Measurements from ENCODE around the gene ZNF282. TPM values are rescaled to one million over a fixed set of nuclear protein-coding genes. Genes with fewer than 3 reads are reported as not detected.
"Not testable (repeated sequence)": the region's sequence is repeated elsewhere in the genome, so short reads cannot be mapped to it uniquely, and the experiment has no call there.

The ZNF282 gene
- total RNA-seq, 1 donor from 2014 or later, result 53.5 TPM

DNA sequence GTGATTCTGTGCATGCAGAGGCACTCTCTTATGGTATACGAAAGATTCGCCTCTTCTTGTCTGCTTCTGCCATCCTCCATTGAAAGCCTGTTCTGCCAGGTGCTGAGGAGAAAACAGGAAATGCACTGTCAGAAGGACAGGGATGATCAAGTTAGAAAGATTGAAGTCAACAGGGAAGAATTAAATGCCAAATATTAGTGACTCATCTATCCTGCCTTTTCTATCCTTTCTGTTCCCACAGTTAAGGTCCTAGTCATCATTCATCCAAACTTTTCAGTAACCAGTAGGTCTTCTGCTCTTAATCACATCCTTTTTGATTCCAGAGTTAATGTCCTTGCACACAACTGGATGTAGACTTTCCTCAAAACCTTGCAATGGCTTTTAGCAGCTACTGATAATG is 61.8 kb downstream of the ZNF282 start:
- TF ChIP-seq, protein P1, sequence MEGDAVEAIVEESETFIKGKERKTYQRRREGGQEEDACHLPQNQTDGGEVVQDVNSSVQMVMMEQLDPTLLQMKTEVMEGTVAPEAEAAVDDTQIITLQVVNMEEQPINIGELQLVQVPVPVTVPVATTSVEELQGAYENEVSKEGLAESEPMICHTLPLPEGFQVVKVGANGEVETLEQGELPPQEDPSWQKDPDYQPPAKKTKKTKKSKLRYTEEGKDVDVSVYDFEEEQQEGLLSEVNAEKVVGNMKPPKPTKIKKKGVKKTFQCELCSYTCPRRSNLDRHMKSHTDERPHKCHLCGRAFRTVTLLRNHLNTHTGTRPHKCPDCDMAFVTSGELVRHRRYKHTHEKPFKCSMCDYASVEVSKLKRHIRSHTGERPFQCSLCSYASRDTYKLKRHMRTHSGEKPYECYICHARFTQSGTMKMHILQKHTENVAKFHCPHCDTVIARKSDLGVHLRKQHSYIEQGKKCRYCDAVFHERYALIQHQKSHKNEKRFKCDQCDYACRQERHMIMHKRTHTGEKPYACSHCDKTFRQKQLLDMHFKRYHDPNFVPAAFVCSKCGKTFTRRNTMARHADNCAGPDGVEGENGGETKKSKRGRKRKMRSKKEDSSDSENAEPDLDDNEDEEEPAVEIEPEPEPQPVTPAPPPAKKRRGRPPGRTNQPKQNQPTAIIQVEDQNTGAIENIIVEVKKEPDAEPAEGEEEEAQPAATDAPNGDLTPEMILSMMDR (IDR thresholded peaks at IDR 0.05; ENCODE audit: unreplicated experiment), result no peak

DNA sequence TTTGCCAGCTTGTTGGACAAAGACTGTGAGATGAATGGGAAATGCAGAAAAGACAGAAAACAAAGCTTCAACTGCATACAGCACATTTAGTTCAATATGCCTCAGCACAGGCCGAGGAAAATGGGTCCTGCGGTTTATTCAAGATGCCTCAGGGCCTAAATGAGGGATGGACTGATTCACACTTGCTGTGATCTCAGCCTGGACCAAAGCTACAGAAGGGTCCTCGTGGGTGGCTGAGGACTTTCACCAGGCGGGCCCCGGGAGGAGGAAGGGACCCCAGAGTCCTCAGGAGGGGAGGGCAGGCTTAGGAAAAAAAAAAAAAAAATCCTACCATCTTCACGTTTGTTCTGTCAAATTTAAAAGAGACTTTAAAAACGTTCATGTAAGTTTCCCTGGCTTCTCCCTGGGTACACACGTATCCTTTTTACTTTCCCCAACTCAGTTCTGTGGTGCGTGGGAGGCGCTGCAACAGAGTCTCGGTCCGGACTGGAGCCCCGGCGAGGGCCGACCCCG is 66.0 kb downstream of the ZNF282 start:
- DNase-seq (ENCODE audit: low spot score, unreplicated experiment), result no peak
- peaks cover 3% of the 10 kb centered on the region for H3K36me3 Mint-ChIP-seq (ENCODE audit: insufficient read depth)
- no peaks in the 10 kb centered on the region for H3K27me3 Mint-ChIP-seq
- TF ChIP-seq, protein P1 (IDR thresholded peaks at IDR 0.05; ENCODE audit: unreplicated experiment), result no peak
- no peaks in the 10 kb centered on the region for H3K9me3 Mint-ChIP-seq (ENCODE audit: low read depth)
- peak overlapping the region; percentile 84 for H3K27ac Mint-ChIP-seq
- peak overlapping the region; percentile 75 for H3K4me3 Mint-ChIP-seq (ENCODE audit: low read depth)
- H3K4me1 Mint-ChIP-seq (ENCODE audit: low read depth), result no peaks in the 10 kb centered on the region

More for the DNA sequence above, 61.8 kb downstream of the ZNF282 start:
- Mint-ChIP-seq H3K9me3 (ENCODE audit: low read depth) (no peaks in the 10 kb centered on the region), H3K27me3 (no peaks in the 10 kb centered on the region), H3K27ac (no peak overlapping the region), H3K4me3 (ENCODE audit: low read depth) (no peak overlapping the region), H3K36me3 (ENCODE audit: insufficient read depth) (peaks cover 3% of the 10 kb centered on the region), H3K4me1 (ENCODE audit: low read depth) (no peaks in the 10 kb centered on the region)
- no peak for DNase-seq (ENCODE audit: low spot score, unreplicated experiment)

DNA sequence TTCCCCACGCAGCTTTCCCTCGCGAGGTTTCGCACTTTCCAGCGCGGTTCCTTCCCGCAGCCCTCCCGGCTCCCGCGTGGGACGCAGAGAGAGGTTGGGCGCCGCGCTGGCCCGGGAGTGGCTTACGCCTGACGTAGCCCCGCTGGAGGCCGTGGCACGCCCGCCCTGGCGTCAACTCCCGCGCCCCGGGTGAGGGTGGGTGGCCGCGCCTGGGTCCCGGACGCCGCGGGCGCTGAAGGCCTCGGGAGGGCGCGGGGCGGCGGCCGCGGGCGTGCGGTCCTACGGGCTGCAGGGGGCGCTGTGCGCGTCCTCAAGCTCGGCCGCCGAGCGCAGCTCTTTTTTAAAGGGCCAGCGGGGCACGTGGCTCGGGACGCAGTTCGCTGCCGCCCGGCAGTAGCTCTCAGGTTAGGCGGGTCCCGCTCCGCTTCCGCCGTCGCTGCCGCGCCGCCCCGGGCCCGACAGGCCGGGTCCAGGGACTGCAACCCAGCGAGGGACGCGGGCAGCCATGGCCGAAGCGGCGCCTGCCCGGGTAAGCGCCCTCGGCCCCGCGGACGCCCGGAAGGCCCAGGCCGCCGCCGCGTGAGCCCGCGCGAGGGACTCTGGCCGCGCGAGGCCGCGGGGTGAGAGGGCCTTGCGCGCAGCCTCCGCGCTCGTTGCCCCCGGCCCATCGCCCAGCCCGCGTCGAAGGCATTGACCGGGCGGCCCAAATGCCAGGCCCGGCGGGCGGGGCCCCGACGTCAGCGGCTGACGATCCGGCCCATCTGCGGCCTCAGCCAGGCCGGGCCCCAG is 66.7 kb downstream of the ZNF282 start, which contains the start of gene ZNF783:
Gene ZNF783, plus strand, starts transcription at position 368 of the 789 bp plus-strand sequence. Its CDS starts 138 bp downstream, at position 506.
- peak; percentile 67 for DNase-seq (ENCODE audit: low spot score, unreplicated experiment)

DNA sequence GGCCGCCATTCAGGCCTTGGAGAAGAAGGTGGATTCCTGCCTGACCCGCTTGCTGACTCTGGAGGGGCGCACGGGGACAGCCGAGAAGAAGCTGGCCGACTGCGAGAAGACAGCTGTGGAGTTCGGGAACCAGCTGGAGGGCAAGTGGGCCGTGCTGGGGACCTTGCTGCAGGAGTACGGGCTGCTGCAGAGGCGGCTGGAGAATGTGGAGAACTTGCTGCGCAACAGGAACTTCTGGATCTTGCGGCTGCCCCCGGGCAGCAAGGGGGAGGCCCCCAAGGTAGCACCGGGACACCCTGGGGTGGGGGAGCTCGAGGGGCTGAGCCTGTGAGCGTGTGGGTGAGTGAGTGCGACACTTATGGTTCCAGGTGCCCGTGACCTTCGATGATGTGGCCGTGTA is 71.1 kb downstream of the ZNF282 start:
- TF ChIP-seq, protein P1 (IDR thresholded peaks at IDR 0.05; ENCODE audit: unreplicated experiment), result no peak
- no peaks in the 10 kb centered on the region for H3K4me1 Mint-ChIP-seq (ENCODE audit: low read depth)
- H3K36me3 Mint-ChIP-seq (ENCODE audit: insufficient read depth), result peaks cover 18% of the 10 kb centered on the region

More for the DNA sequence above, 66.7 kb downstream of the ZNF282 start, which contains the start of gene ZNF783:
- TF ChIP-seq, protein P1 (IDR thresholded peaks at IDR 0.05; ENCODE audit: unreplicated experiment), result peak; percentile 96
- Mint-ChIP-seq H3K27ac (peak within 1 kb of the TSS; percentile 84), H3K9me3 (ENCODE audit: low read depth) (no peaks in the 10 kb centered on the region), H3K4me3 (ENCODE audit: low read depth) (peak within 1 kb of the TSS; percentile 75), H3K27me3 (no peaks in the 10 kb centered on the region), H3K36me3 (ENCODE audit: insufficient read depth) (peaks cover 6% of the 10 kb centered on the region), H3K4me1 (ENCODE audit: low read depth) (no peaks in the 10 kb centered on the region)

DNA sequence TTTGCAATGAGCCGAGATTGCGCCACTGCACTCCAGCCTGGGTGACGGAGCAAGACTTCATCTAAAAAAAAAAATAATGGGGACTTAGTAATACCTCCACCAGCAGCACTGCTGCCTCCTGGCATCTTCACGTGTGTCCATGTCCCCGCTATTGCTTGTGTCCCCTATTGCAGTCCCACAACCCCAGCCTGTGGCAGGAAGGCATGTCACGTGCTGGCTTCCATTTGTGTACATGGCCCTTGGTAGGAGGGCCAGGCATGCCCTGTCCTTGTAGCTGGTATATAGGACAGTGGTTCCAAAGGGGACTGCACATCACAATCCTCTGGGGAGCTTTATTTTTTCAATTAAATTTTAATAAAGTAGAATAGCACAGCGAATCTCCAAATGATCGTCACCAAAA is 72.4 kb downstream of the ZNF282 start:
- H3K9me3 Mint-ChIP-seq (ENCODE audit: low read depth), result no peaks in the 10 kb centered on the region
- no peak overlapping the region for H3K27ac Mint-ChIP-seq
- TF ChIP-seq, protein P1 (IDR thresholded peaks at IDR 0.05; ENCODE audit: unreplicated experiment), result no peak
- no peaks in the 10 kb centered on the region for H3K4me1 Mint-ChIP-seq (ENCODE audit: low read depth)
- H3K27me3 Mint-ChIP-seq, result no peaks in the 10 kb centered on the region
- H3K4me3 Mint-ChIP-seq (ENCODE audit: low read depth), result no peak overlapping the region
- peaks cover 19% of the 10 kb centered on the region for H3K36me3 Mint-ChIP-seq (ENCODE audit: insufficient read depth)
- DNase-seq (ENCODE audit: low spot score, unreplicated experiment), result no peak

More for the DNA sequence above, 71.1 kb downstream of the ZNF282 start:
- H3K4me3 Mint-ChIP-seq (ENCODE audit: low read depth), result no peak overlapping the region
- no peak overlapping the region for H3K27ac Mint-ChIP-seq
- no peaks in the 10 kb centered on the region for H3K9me3 Mint-ChIP-seq (ENCODE audit: low read depth)
- no peak for DNase-seq (ENCODE audit: low spot score, unreplicated experiment)
- H3K27me3 Mint-ChIP-seq, result no peaks in the 10 kb centered on the region

DNA sequence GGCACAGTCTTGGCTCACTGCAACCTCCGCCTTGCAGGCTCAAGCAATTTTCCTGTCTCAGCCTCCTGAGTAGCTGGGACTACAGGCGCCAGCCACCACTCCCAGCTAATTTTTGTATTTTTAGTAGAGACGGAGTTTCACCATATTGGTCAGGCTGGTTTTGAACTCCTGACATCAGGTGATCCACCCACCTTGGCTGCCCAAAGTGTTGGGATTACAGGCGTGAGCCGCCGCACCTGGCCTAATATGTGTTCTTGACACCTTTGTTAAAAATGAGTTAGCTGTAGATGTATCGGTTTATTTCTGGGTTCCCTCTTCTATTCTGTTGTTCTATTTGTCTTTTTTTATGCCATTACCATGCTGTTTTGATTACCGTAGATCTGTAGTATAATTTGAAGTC is 79.1 kb downstream of the ZNF282 start:
- H3K27me3 Mint-ChIP-seq; H3K4me1 Mint-ChIP-seq (ENCODE audit: low read depth); DNase-seq (ENCODE audit: low spot score, unreplicated experiment); H3K4me3 Mint-ChIP-seq (ENCODE audit: low read depth); H3K27ac Mint-ChIP-seq; H3K9me3 Mint-ChIP-seq (ENCODE audit: low read depth): not testable (repeated sequence)
- peaks cover 33% of the 10 kb centered on the region for H3K36me3 Mint-ChIP-seq (ENCODE audit: insufficient read depth)
